H1 (cell line): Measurements from ENCODE around the gene MTTP. TPM values are rescaled to one million over a fixed set of nuclear protein-coding genes. Genes with fewer than 3 reads are reported as not detected.

Experiments
- CTCF ChIA-PET: fragments of 300-600 bp; sonication (Branson Sonifier 250); formaldehyde crosslinking; loops from one replicate; lab custom pipeline; 2021; ENCODE audit not compliant: partially characterized antibody; lab: Charles Lee
- POLR2A ChIA-PET: fragments of 300-600 bp; sonication (Branson Sonifier 250); formaldehyde crosslinking; loops from one replicate; lab custom pipeline; 2021; ENCODE audit warnings: inconsistent platforms; ENCODE audit not compliant: partially characterized antibody; lab: Charles Lee
- DNase-seq, 2 experiments: peaks; one replicate each; pipeline versions ENCODE4 v3.0.0 to v3.0.0-alpha.2; 2010 to 2022; ENCODE audit warnings: low spot score in 2 of 2, low read depth in 1 of 2, mixed read lengths in 1 of 2
- FAIRE-seq: peaks from 2 replicates; lab custom pipeline; 2011; peaks lifted over from hg19 to GRCh38; lab: Jason Lieb, UNC
- H2AFZ ChIP-seq: 2 replicates; pipeline ENCODE4 v1.8.1; 2012; ENCODE audit warnings: low read length, inconsistent platforms
- H2AK5ac ChIP-seq: 2 replicates; pipeline ENCODE4 v1.6.1; 2013; ENCODE audit warnings: low read depth, low read length
- H2BK120ac ChIP-seq: replicated peaks from 2 replicates; pipeline ENCODE3; 2013; ENCODE audit warnings: low read depth, low read length, inconsistent platforms
- H2BK12ac ChIP-seq: 2 replicates; pipeline ENCODE4 v1.6.1; 2013; ENCODE audit warnings: low read depth, low read length
- H2BK15ac ChIP-seq: 2 replicates; pipeline ENCODE4 v1.6.1; 2013; ENCODE audit warnings: low read length
- H2BK20ac ChIP-seq: 2 replicates; pipeline ENCODE4 v1.6.1; 2013; ENCODE audit warnings: low read length
- H2BK5ac ChIP-seq: 2 replicates; pipeline ENCODE4 v1.6.1; 2013; ENCODE audit warnings: low read depth, low read length
- H3K14ac ChIP-seq: 2 replicates; pipeline ENCODE4 v1.6.1; 2013; ENCODE audit warnings: inconsistent platforms; ENCODE audit not compliant: insufficient read length
- H3K18ac ChIP-seq: 2 replicates; pipeline ENCODE4 v1.6.1; 2013; ENCODE audit warnings: low read length; ENCODE audit errors: extremely low read depth
- H3K23ac ChIP-seq: 2 replicates; pipeline ENCODE4 v1.6.1; 2013; ENCODE audit warnings: inconsistent platforms; ENCODE audit not compliant: insufficient read length
- H3K23me2 ChIP-seq: 2 replicates; pipeline ENCODE4 v1.6.1; 2013; ENCODE audit warnings: low read depth, low read length
- H3K27ac ChIP-seq: 2 replicates; pipeline ENCODE4 v1.6.1; 2011; ENCODE audit warnings: low read depth, low read length, inconsistent platforms
- H3K27me3 ChIP-seq, 4 experiments: replicated peaks in 1 of 4; 1 replicate in 1 of 4; 2 replicates in 3 of 4; pipeline versions ENCODE4 v1.6.1 to v1.8.1; 2011 to 2013; ENCODE audit warnings: low read length in 3 of 4, mild to moderate bottlenecking in 3 of 4, inconsistent platforms in 2 of 4, mixed read lengths in 2 of 4, moderate library complexity in 1 of 4; ENCODE audit not compliant: control insufficient read depth in 3 of 4, insufficient read depth in 3 of 4; ENCODE audit errors: extremely low read depth in 1 of 4
- H3K36me3 ChIP-seq, 4 experiments: 2 replicates each; pipeline versions ENCODE4 v1.6.1 to v1.8.1; 2011 to 2013; ENCODE audit warnings: mild to moderate bottlenecking in 4 of 4, low read length in 3 of 4, moderate library complexity in 2 of 4, control low read depth in 1 of 4, inconsistent platforms in 1 of 4; ENCODE audit not compliant: insufficient read depth in 4 of 4, control insufficient read depth in 2 of 4
- H3K4ac ChIP-seq: replicated peaks from 2 replicates; pipeline ENCODE3; 2013; ENCODE audit warnings: low read length, low read depth, mixed read lengths, inconsistent platforms; ENCODE audit not compliant: insufficient read length
- H3K4me1 ChIP-seq, 4 experiments: replicated peaks in 1 of 4; 1 replicate in 1 of 4; 2 replicates in 3 of 4; pipeline versions ENCODE4 v1.6.1 to v1.8.1; 2011 to 2013; ENCODE audit warnings: low read length in 3 of 4, inconsistent platforms in 2 of 4, mixed read lengths in 1 of 4; ENCODE audit not compliant: insufficient read depth in 4 of 4, control insufficient read depth in 3 of 4
- H3K4me2 ChIP-seq, 2 experiments: 2 replicates each; pipeline versions ENCODE4 v1.6.1 to v1.8.1; 2011 to 2013; ENCODE audit warnings: low read depth in 2 of 2, low read length in 2 of 2, control low read depth in 1 of 2, inconsistent platforms in 1 of 2, mild to moderate bottlenecking in 1 of 2; ENCODE audit not compliant: insufficient read depth in 1 of 2
- H3K4me3 ChIP-seq, 4 experiments: fragments of 200-600, 300-600 bp in 1 of 4; sonication (generic), shearing (Covaris generic), sonication (Bioruptor Twin) in 1 of 4; 2 replicates each; pipeline versions ENCODE4 v1.5.1 to v1.8.1; 2011 to 2016; ENCODE audit warnings: low read length in 4 of 4, low read depth in 3 of 4, control low read depth in 2 of 4, inconsistent platforms in 2 of 4, mild to moderate bottlenecking in 2 of 4, mixed read lengths in 1 of 4, moderate library complexity in 1 of 4; ENCODE audit not compliant: insufficient read depth in 2 of 4; ENCODE audit errors: extremely low read depth in 1 of 4
- H3K56ac ChIP-seq: replicated peaks from 2 replicates; pipeline ENCODE3; 2013; ENCODE audit warnings: low read depth, mild to moderate bottlenecking, mixed read lengths, low read length, inconsistent platforms; ENCODE audit not compliant: insufficient read length
- H3K79me1 ChIP-seq: 2 replicates; pipeline ENCODE4 v1.6.1; 2013; ENCODE audit warnings: low read depth, low read length, control low read depth
- H3K79me2 ChIP-seq, 2 experiments: 2 replicates each; pipeline versions ENCODE4 v1.6.1 to v1.8.1; 2012 to 2013; ENCODE audit warnings: low read length in 2 of 2, mild to moderate bottlenecking in 2 of 2, inconsistent platforms in 1 of 2; ENCODE audit not compliant: insufficient read depth in 2 of 2, control insufficient read depth in 1 of 2
- H3K9ac ChIP-seq, 4 experiments: replicated peaks in 1 of 4; 1 replicate in 1 of 4; 2 replicates in 3 of 4; pipeline versions ENCODE4 v1.6.1 to v1.8.1; 2011 to 2013; ENCODE audit warnings: low read depth in 3 of 4, low read length in 3 of 4, control low read depth in 2 of 4, mild to moderate bottlenecking in 2 of 4, moderate library complexity in 2 of 4, inconsistent platforms in 1 of 4; ENCODE audit errors: extremely low read depth in 1 of 4
- H3K9me3 ChIP-seq, 2 experiments: 2 replicates each; pipeline versions ENCODE4 v1.6.1 to v1.8.1; 2012 to 2013; ENCODE audit warnings: mild to moderate bottlenecking in 2 of 2, moderate library complexity in 2 of 2, control low read depth in 1 of 2, inconsistent platforms in 1 of 2, low read depth in 1 of 2, low read length in 1 of 2, mixed read lengths in 1 of 2; ENCODE audit not compliant: insufficient read depth in 2 of 2
- H4K20me1 ChIP-seq, 2 experiments: replicated peaks in 1 of 2; 2 replicates each; pipeline versions ENCODE3 to v1.8.1; 2011 to 2013; ENCODE audit warnings: inconsistent platforms in 2 of 2, low read length in 2 of 2, mild to moderate bottlenecking in 1 of 2; ENCODE audit not compliant: insufficient read depth in 2 of 2, control insufficient read depth in 1 of 2
- H4K5ac ChIP-seq: 2 replicates; pipeline ENCODE4 v1.6.1; 2013; ENCODE audit warnings: low read length, low read depth, mixed read lengths, inconsistent platforms; ENCODE audit not compliant: insufficient read length
- H4K8ac ChIP-seq: 2 replicates; pipeline ENCODE4 v1.8.0; 2013; ENCODE audit warnings: mild to moderate bottlenecking, moderate library complexity, low read length, inconsistent platforms; ENCODE audit not compliant: insufficient read depth; ENCODE audit errors: extremely low read depth
- H4K91ac ChIP-seq: replicated peaks from 2 replicates; pipeline ENCODE3; 2013; ENCODE audit warnings: low read length, mixed read lengths, inconsistent platforms; ENCODE audit not compliant: insufficient read length
- ASH2L ChIP-seq: fragments of 200-600, 300-600 bp; sonication (generic); IDR thresholded peaks from one replicate; pipeline ENCODE4 v1.7.1; 2017; ENCODE audit warnings: low read length
- BACH1 ChIP-seq: IDR thresholded peaks from 2 replicates; pipeline ENCODE4 v1.6.1; 2012; ENCODE audit warnings: low read length, improper control_type of control experiment
- CEBPB ChIP-seq: IDR thresholded peaks from 2 replicates; pipeline ENCODE4 v1.6.1; 2012; ENCODE audit warnings: low read depth, low read length
- CHD1 ChIP-seq: IDR thresholded peaks from 2 replicates; pipeline ENCODE4 v1.6.1; 2012; ENCODE audit warnings: low read depth, low read length, improper control_type of control experiment
- CHD2 ChIP-seq: IDR thresholded peaks from 2 replicates; pipeline ENCODE4 v1.6.1; 2012; ENCODE audit warnings: low read length, improper control_type of control experiment
- EZH2 ChIP-seq: fragments of 200-600 bp; sonication (generic); IDR thresholded peaks from 2 replicates; pipeline ENCODE4 v1.7.1; 2012; ENCODE audit warnings: low read depth, mild to moderate bottlenecking, moderate library complexity, low read length, inconsistent platforms; ENCODE audit not compliant: severe bottlenecking
- JUN ChIP-seq: IDR thresholded peaks from 2 replicates; pipeline ENCODE4 v1.6.1; 2011; ENCODE audit warnings: low read depth, mild to moderate bottlenecking, improper control_type of control experiment, low read length
- JUND ChIP-seq: IDR thresholded peaks from 2 replicates; pipeline ENCODE4 v1.6.1; 2011; ENCODE audit warnings: mild to moderate bottlenecking, improper control_type of control experiment, low read length
- KDM5A ChIP-seq: fragments of 200-600 bp; IDR thresholded peaks from 2 replicates; pipeline ENCODE4 v1.7.1; 2012; ENCODE audit warnings: mild to moderate bottlenecking, low read length, inconsistent platforms, mixed read lengths
- SIX5 ChIP-seq: IDR thresholded peaks from 2 replicates; pipeline ENCODE4 v1.6.1; 2011; ENCODE audit warnings: mild to moderate bottlenecking, low read depth, low read length
- SRF ChIP-seq: IDR thresholded peaks from 2 replicates; pipeline ENCODE4 v1.6.1; 2011; ENCODE audit warnings: mild to moderate bottlenecking, low read depth, low read length, moderate library complexity
- TBP ChIP-seq: IDR thresholded peaks from 2 replicates; pipeline ENCODE4 v1.6.1; 2011; ENCODE audit warnings: low read depth, low read length, improper control_type of control experiment
- WGBS, 2 experiments: shearing (Covaris generic) in 1 of 2; methylation state at CpG; one replicate each; pipeline versions ENCODE4 v1.1.6 to v1.1.7; 2013 to 2015; ENCODE audit warnings: low lambda C conversion rate in 2 of 2, mixed read lengths in 2 of 2, inconsistent platforms in 1 of 2, low coverage in 1 of 2, missing lambda C conversion rate in 1 of 2; ENCODE audit not compliant: insufficient replicate concordance in 2 of 2, insufficient coverage in 1 of 2, insufficient read length in 1 of 2; ENCODE audit errors: extremely low coverage in 1 of 2, missing lambda C conversion rate in 1 of 2; 5-methylcytosine and 5-hydroxymethylcytosine counted together
- polyA plus RNA-seq, 7 experiments: library from polyadenylated mRNA; depleted of rRNA in 3 of 7; stranded (reverse) in 5 of 7; unstranded in 2 of 7; fragments of >200 nt in 5 of 7; fragments of 200-250 nt in 2 of 7; gene quantifications; 1 replicate in 5 of 7; 2 replicates in 1 of 7; 4 replicates in 1 of 7; pipeline versions ENCODE4 v1.2.1 to v1.2.3, GENCODE V29; 2011 to 2013; ENCODE audit warnings: missing spikeins in 2 of 7, mixed read lengths in 2 of 7
- total RNA-seq: library from RNA; stranded (reverse); fragmentation: NEBNext Ultra II Directional; extraction: Animal tissue kit (Norgen Biotek cat#: 25700); gene quantifications from 2 replicates; pipeline ENCODE4 v1.2.1, GENCODE V29; 2021

MTTP gene
- total and polyA plus RNA-seq, 2 of the 8 experiments (the other 6 are each of a cell fraction or from before 2014, with no cell fraction given): 0.12 to 0.26 TPM

DNA sequence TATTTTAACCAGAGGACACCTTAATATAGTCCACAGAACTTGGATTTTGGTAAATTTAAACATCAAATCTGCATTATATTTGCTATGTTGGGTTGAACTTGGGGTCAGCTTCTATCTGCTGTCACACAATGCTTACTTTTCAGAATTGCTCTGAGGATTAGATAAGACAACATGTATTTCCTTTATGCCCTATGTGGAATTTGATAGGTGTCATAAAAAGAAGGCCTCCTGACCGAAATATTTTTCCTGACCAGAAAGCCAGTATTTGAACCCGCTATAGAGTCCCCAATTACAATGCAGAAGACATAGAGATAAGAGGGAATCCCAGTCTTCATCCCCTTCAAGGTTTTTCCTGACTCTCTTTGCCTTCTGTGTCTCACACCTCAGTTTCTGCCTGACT, 4.1 kb downstream of the MTTP start:
- TF ChIP-seq JUN (no peak), ASH2L (no peak), CHD1 (no peak), SIX5 (no peak), SRF (no peak), TBP (no peak), CHD2 (no peak), BACH1 (no peak), CEBPB (no peak), JUND (no peak), KDM5A (no peak), EZH2 (no peak)
- Histone ChIP-seq H3K9me3 (no peaks in the 10 kb centered on the region), H3K4me3 (no peak overlapping the region), H3K56ac (no peak overlapping the region), H4K5ac (no peak overlapping the region), H4K8ac (no peak overlapping the region), H2BK120ac (no peak overlapping the region), H3K9ac (no peak overlapping the region), H2BK5ac (no peak overlapping the region), H2AFZ (no peak overlapping the region), H3K27me3 (no peaks in the 10 kb centered on the region), H2BK20ac (no peak overlapping the region), H2BK15ac (no peak overlapping the region), H3K4ac (no peak overlapping the region), H3K79me1 (no peaks in the 10 kb centered on the region), H4K20me1 (no peaks in the 10 kb centered on the region), H3K18ac (no peak overlapping the region), H3K23ac (no peak overlapping the region), H3K23me2 (no peaks in the 10 kb centered on the region; the same call in 1 of the 2 replicates), H3K79me2 (no peaks in the 10 kb centered on the region), H3K4me2 (no peak overlapping the region), H2BK12ac (no peak overlapping the region), H2AK5ac (no peak overlapping the region), H4K91ac (no peak overlapping the region), H3K14ac (no peak overlapping the region), H3K36me3 (no peaks in the 10 kb centered on the region), H3K27ac (no peak overlapping the region), H3K4me1 (peaks cover 0 to 5% (median 2%) of the 10 kb centered on the region in 4 experiments; a peak in 3 of 7 replicates)
- ChIA-PET CTCF (interaction anchor here (1.7 kb wide), 1 partner anchor 229 kb away, joined by 4 read pairs; no protein-coding TSS in a partner anchor), POLR2A (no interaction called here)
- DNase-seq (no peak), FAIRE-seq (no peak)
- 93% methylated on average over 2 of the region's 2 CpGs; no CpG with 5 or more reads in 1 of the 2 experiments for WGBS, 2 experiments
